Caki2 (cell line): ENCODE results near the gene ACER2. TPM values are rescaled to one million over a fixed set of nuclear protein-coding genes. Genes with fewer than 3 reads are reported as not detected.

Experiments used
- DNase-seq: peaks from one replicate; pipeline ENCODE4 v3.0.0-alpha.2; 2015; ENCODE audit warnings: low read depth
- in situ Hi-C: cut with HindIII; loops from 2 replicates; pipeline ENCODE4 v1.10.0; 2016; ENCODE audit warnings: low sequenced_read_pairs, low pct_unique_long_range_greater_than_20kb, mixed read lengths
- total RNA-seq: library from RNA; depleted of rRNA; stranded (reverse); fragments of >200 nt; shearing (Covaris generic); gene quantifications from 2 replicates; pipeline ENCODE4 v1.2.3, GENCODE V29; 2014; ENCODE audit warnings: low replicate concordance

Gene ACER2
- total RNA-seq, 1 experiment from 2014 or later: 1.7 TPM

GRCh38 chr9:19440823-19441580 lies 32.2 kb downstream of the ACER2 start:
- in situ Hi-C loops: no loop called here
- no peak for DNase-seq

GRCh38 chr9:19441730-19442129 lies 32.9 kb downstream of the ACER2 start:
- DNase-seq: no peak
- in situ Hi-C loops: no loop called here

GRCh38 chr9:19442240-19442639 lies 33.4 kb downstream of the ACER2 start:
- in situ Hi-C loops: no loop called here
- no peak for DNase-seq

- DNase-seq: no peak
- in situ Hi-C loops: no loop called here
Observed at GRCh38 chr9:19445452-19445851, 36.6 kb downstream of the ACER2 start.

GRCh38 chr9:19446361-19446861 lies 37.6 kb downstream of the ACER2 start:
- DNase-seq: no peak
- in situ Hi-C loops: no loop called here

- in situ Hi-C loops: no loop called here
- DNase-seq: no peak
Observed at GRCh38 chr9:19451240-19452087, 42.7 kb downstream of the ACER2 start.

- in situ Hi-C loops: no loop called here
- DNase-seq: no peak
Observed at GRCh38 chr9:19456426-19456825, 47.6 kb downstream of the ACER2 start.

- in situ Hi-C loops: no loop called here
- DNase-seq: peak; percentile 49
Observed at GRCh38 chr9:19456996-19457692, 48.3 kb downstream of the ACER2 start.

GRCh38 chr9:19457693-19458009 lies 48.8 kb downstream of the ACER2 start:
- in situ Hi-C loops: no loop called here
- DNase-seq: no peak

- in situ Hi-C loops: no loop called here
Observed at GRCh38 chr9:19460243-19460642, 51.4 kb downstream of the ACER2 start.

GRCh38 chr9:19461135-19461534 lies 52.3 kb downstream of the ACER2 start:
- in situ Hi-C loops: no loop called here

More at GRCh38 chr9:19460243-19460642, 51.4 kb downstream of the ACER2 start:
- DNase-seq: no peak

GRCh38 chr9:19464061-19464763 lies 55.4 kb downstream of the ACER2 start:
- DNase-seq: no peak
- in situ Hi-C loops: no loop called here

More at GRCh38 chr9:19461135-19461534, 52.3 kb downstream of the ACER2 start:
- no peak for DNase-seq

- in situ Hi-C loops: no loop called here
- DNase-seq: peak; percentile 33
Observed at GRCh38 chr9:19464764-19465585, 56.2 kb downstream of the ACER2 start.

- peak; percentile 63 for DNase-seq
- in situ Hi-C loops: no loop called here
Observed at GRCh38 chr9:19465586-19466279, 56.9 kb downstream of the ACER2 start.

GRCh38 chr9:19466280-19466639 lies 57.5 kb downstream of the ACER2 start:
- no peak for DNase-seq
- in situ Hi-C loops: no loop called here

GRCh38 chr9:19469271-19469670 lies 60.5 kb downstream of the ACER2 start:
- no peak for DNase-seq
- in situ Hi-C loops: no loop called here

- in situ Hi-C loops: no loop called here
- DNase-seq: no peak
Observed at GRCh38 chr9:19470567-19470966, 61.8 kb downstream of the ACER2 start.
